Measurements from ENCODE around the gene TFDP2.

- no peak for TF ChIP-seq POLR2A (IDR thresholded peaks at IDR 0.05; ENCODE audit: low read depth, low read length)
- TF ChIP-seq POLR2AphosphoS5 (IDR thresholded peaks at IDR 0.05; ENCODE audit: low read depth, low read length) = no peak
Observed at GRCh38 chr3:141950572-141951493, 198.5 kb downstream of the TFDP2 start.
